Mucosa of descending colon (tissue), 3 donors: Measurements from ENCODE around the gene KIZ. TPM values are rescaled to one million over a fixed set of nuclear protein-coding genes. Genes with fewer than 3 reads are reported as not detected.

Source experiments
- ATAC-seq: fragments of 200-7000 bp; cut with Tn5 transposase; one replicate; pipeline ENCODE4 v1.9.1; 2020; ENCODE audit warnings: mild to moderate bottlenecking, moderate library complexity
- DNase-seq, 3 donors: peaks; one replicate each; pipeline ENCODE4 v3.0.0-alpha.2; 2020
- H3K36me3 ChIP-seq: fragments of 200-600 bp; one replicate; pipeline ENCODE4 v1.8.0; 2021; ENCODE audit warnings: low read depth, mild to moderate bottlenecking
- H3K4me1 ChIP-seq: fragments of 200-600 bp; one replicate; pipeline ENCODE4 v1.8.0; 2021; ENCODE audit warnings: low read depth, mild to moderate bottlenecking
- H3K4me3 ChIP-seq: fragments of 200-600 bp; one replicate; pipeline ENCODE4 v1.8.0; 2021; ENCODE audit warnings: mild to moderate bottlenecking
- H3K9me3 ChIP-seq: fragments of 200-600 bp; one replicate; pipeline ENCODE4 v1.8.0; 2021; ENCODE audit warnings: mild to moderate bottlenecking
- CTCF ChIP-seq: fragments of 200-600 bp; IDR thresholded peaks from one replicate; pipeline ENCODE4 v1.8.0; 2022; ENCODE audit warnings: antibody characterized with exemption, mild to moderate bottlenecking
- intact Hi-C, 2 donors: fragments of 100-400 bp; cut with DNase I in 1 of 2; cut with micrococcal nuclease in 1 of 2; formaldehyde crosslinking; loops; one replicate each; pipeline versions ENCODE4 v1.11.0 to v1.11.1; 2022; cut with DNase I, micrococcal nuclease
- total RNA-seq, 3 donors: library from RNA; stranded (reverse); fragmentation: NEBNext Ultra II Directional in 2 of 3; extraction: Animal tissue kit (Norgen Biotek cat#: 25700) in 2 of 3; gene quantifications; one replicate each; pipeline versions ENCODE4 v1.2.1 to v1.2.4, GENCODE V29; 2021 to 2023
- donor health status: DM: no; HTN: no; CAD: no; lungs with moderate emphysema.
- donor health status: DM: no; HTN: no; CAD: no.
- donor health status: DM: no; HTN: yes; CAD: no.

KIZ gene
- total RNA-seq, 3 donors from 2014 or later = 9.4 to 114 (median 14.2) TPM

GRCh38 chr20:21141825-21142224 lies 15.9 kb downstream of the KIZ start:
- Histone ChIP-seq H3K36me3 (no peaks in the 10 kb centered on the region), H3K4me1 (no peaks in the 10 kb centered on the region), H3K9me3 (no peaks in the 10 kb centered on the region), H3K4me3 (no peak overlapping the region)
- TF ChIP-seq CTCF = no peak
- intact Hi-C loops = no loop called here
- ATAC-seq (no peak), DNase-seq (no peak)

DNA sequence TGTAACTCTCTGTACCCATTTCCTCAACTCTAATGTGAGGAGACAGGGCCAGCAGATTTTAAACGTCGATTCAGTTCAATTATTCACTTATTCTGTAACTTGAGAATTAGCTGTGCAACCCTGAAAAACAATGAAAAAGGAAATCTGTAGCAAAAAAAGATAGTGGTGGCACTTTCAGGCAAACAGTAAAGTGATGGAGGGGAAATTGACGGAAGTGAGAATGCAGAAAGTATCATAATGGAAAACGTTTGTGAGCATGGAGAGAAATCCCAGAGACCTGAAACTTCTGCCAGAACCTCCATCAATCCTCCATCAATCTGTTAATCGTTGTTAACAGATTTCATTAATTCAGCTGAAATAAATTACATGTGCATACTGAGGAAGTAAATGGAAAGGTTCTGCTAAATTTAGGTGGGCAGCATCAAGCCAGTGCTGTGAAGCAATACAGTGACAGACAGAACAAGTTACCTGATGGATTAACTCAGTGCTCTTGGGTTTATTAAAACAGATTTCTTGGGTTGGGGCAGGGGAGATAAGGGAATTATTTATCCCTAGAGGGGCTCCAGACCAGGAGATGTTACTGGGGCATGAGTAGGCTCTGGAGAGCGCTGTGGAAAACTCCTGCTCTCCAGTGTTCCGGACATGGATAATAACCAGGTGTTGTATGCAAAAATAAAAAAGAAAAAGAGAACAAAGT lies 17.5 kb downstream of the KIZ start:
- H3K4me3 ChIP-seq = no peak overlapping the region
- no peak for TF ChIP-seq CTCF
- no peaks in the 10 kb centered on the region for H3K36me3 ChIP-seq
- no peak for ATAC-seq
- H3K4me1 ChIP-seq = no peaks in the 10 kb centered on the region
- no peak for DNase-seq
- no peaks in the 10 kb centered on the region for H3K9me3 ChIP-seq
- intact Hi-C loops = no loop called here

- ATAC-seq (no peak), DNase-seq (no peak)
- intact Hi-C loops = no loop called here
- no peaks in the 10 kb centered on the region for H3K36me3 ChIP-seq
- no peaks in the 10 kb centered on the region for H3K4me1 ChIP-seq
- no peak overlapping the region for H3K4me3 ChIP-seq
- TF ChIP-seq CTCF = no peak
- H3K9me3 ChIP-seq = no peaks in the 10 kb centered on the region
These were observed 19.5 kb downstream of the KIZ start for GRCh38 chr20:21145424-21145823.

- ATAC-seq (no peak), DNase-seq (no peak)
- no peaks in the 10 kb centered on the region for H3K4me1 ChIP-seq
- TF ChIP-seq CTCF = no peak
- no peaks in the 10 kb centered on the region for H3K36me3 ChIP-seq
- intact Hi-C loops = no loop called here
- H3K9me3 ChIP-seq = no peaks in the 10 kb centered on the region
- no peak overlapping the region for H3K4me3 ChIP-seq
These were observed 20.3 kb downstream of the KIZ start for GRCh38 chr20:21146215-21146614.

DNA sequence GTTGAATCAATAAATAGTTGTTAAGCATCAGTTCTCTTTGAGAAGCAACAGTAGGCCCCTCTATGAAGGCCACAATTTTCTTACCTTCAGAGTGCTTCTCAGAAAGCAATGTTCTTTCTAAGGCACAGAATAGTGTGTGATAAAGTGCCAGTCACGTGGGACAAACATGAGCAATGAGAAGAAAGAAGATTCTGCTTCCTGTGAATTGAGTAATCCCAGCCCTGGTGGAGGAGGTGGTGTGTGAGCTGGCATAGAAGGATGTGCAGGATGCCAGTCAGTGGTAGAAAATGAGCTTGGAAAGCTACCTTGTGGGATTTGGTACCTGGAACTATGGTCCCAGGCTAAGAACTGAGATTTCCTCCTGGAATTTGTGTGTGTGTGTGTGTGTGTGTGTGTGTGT lies 21.7 kb downstream of the KIZ start:
- H3K9me3 ChIP-seq = no peaks in the 10 kb centered on the region
- H3K4me1 ChIP-seq = no peaks in the 10 kb centered on the region
- intact Hi-C loops = no loop called here
- DNase-seq (no peak), ATAC-seq (no peak)
- H3K36me3 ChIP-seq = no peaks in the 10 kb centered on the region
- no peak overlapping the region for H3K4me3 ChIP-seq
- TF ChIP-seq CTCF = no peak

DNA sequence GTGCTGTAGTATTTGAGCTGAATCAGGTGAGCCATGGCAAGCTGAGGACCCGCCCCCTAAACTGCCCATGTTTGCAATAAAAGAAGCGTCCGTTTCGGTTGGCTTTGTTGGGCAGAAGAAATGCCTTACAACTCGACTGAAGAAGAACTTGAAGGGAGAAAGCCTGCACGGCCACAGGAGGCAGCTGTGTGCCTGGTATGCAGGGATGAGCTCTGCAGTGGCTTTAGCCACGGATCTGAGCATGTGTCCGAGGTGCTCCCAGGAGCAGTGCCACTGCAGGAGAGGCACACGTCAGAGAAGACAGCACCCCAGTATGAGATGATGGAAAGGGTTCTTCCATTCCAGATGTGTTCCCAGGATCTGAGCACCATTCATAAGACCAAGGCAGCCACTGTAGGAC lies 23.5 kb downstream of the KIZ start:
- intact Hi-C loops = no loop called here
- Histone ChIP-seq H3K4me3 (no peak overlapping the region), H3K36me3 (no peaks in the 10 kb centered on the region), H3K9me3 (no peaks in the 10 kb centered on the region), H3K4me1 (no peaks in the 10 kb centered on the region)
- ATAC-seq (no peak), DNase-seq (no peak)
- TF ChIP-seq CTCF = no peak
